GM21786 (cell line): Measurements from ENCODE around the gene MDGA2.

Source experiments
- ATAC-seq: cut with Tn5 transposase; IDR thresholded peaks from one replicate; pipeline ENCODE4 v1.9.1; 2021; ENCODE audit not compliant: unreplicated experiment

Gene MDGA2

GRCh38 chr14:47154276-47154797 lies 521.1 kb downstream of the MDGA2 start:
- ATAC-seq = no peak

GRCh38 chr14:47153746-47154145 lies 521.7 kb downstream of the MDGA2 start:
- no peak for ATAC-seq

GRCh38 chr14:47150267-47150666 lies 525.1 kb downstream of the MDGA2 start:
- ATAC-seq = no peak

GRCh38 chr14:47149326-47149725 lies 526.1 kb downstream of the MDGA2 start:
- no peak for ATAC-seq

GRCh38 chr14:47148686-47149085 lies 526.7 kb downstream of the MDGA2 start:
- ATAC-seq = no peak

- no peak for ATAC-seq
Measured at GRCh38 chr14:47120645-47121044, 554.8 kb downstream of the MDGA2 start.

GRCh38 chr14:47103771-47104170 lies 571.6 kb downstream of the MDGA2 start:
- no peak for ATAC-seq

- ATAC-seq = no peak
Measured at GRCh38 chr14:47102472-47102871, 572.9 kb downstream of the MDGA2 start.

- no peak for ATAC-seq
Measured at GRCh38 chr14:47085678-47086077, 589.7 kb downstream of the MDGA2 start.

GRCh38 chr14:47065326-47065725 lies 610.1 kb downstream of the MDGA2 start:
- no peak for ATAC-seq

GRCh38 chr14:47060050-47060449 lies 615.4 kb downstream of the MDGA2 start:
- ATAC-seq = no peak

- ATAC-seq = no peak
Measured at GRCh38 chr14:47057364-47057763, 618.0 kb downstream of the MDGA2 start.

- no peak for ATAC-seq
Measured at GRCh38 chr14:47044841-47045240, 630.6 kb downstream of the MDGA2 start.

GRCh38 chr14:47040550-47040949 lies 634.9 kb downstream of the MDGA2 start:
- no peak for ATAC-seq

- ATAC-seq = no peak
Measured at GRCh38 chr14:47039336-47039735, 636.1 kb downstream of the MDGA2 start.

- no peak for ATAC-seq
Measured at GRCh38 chr14:47022721-47023120, 652.7 kb downstream of the MDGA2 start.

GRCh38 chr14:47020500-47020899 lies 654.9 kb downstream of the MDGA2 start:
- ATAC-seq = no peak

GRCh38 chr14:47012533-47013280 lies 662.7 kb downstream of the MDGA2 start:
- ATAC-seq = no peak

- no peak for ATAC-seq
Measured at GRCh38 chr14:47009615-47010014, 665.8 kb downstream of the MDGA2 start.

- no peak for ATAC-seq
Measured at GRCh38 chr14:47008732-47009131, 666.7 kb downstream of the MDGA2 start.

- no peak for ATAC-seq
Measured at GRCh38 chr14:46999661-47000060, 675.7 kb downstream of the MDGA2 start.

GRCh38 chr14:46989566-46989965 lies 685.8 kb downstream of the MDGA2 start:
- ATAC-seq = no peak

GRCh38 chr14:46988312-46988711 lies 687.1 kb downstream of the MDGA2 start:
- no peak for ATAC-seq
